ENCODE results near the gene FYB1. TPM values are rescaled to one million over a fixed set of nuclear protein-coding genes. Genes with fewer than 3 reads are reported as not detected.

FYB1 gene
- total and polyA plus RNA-seq, 9 donors = 1.1 to 12.4 (median 3.6) TPM

DNA sequence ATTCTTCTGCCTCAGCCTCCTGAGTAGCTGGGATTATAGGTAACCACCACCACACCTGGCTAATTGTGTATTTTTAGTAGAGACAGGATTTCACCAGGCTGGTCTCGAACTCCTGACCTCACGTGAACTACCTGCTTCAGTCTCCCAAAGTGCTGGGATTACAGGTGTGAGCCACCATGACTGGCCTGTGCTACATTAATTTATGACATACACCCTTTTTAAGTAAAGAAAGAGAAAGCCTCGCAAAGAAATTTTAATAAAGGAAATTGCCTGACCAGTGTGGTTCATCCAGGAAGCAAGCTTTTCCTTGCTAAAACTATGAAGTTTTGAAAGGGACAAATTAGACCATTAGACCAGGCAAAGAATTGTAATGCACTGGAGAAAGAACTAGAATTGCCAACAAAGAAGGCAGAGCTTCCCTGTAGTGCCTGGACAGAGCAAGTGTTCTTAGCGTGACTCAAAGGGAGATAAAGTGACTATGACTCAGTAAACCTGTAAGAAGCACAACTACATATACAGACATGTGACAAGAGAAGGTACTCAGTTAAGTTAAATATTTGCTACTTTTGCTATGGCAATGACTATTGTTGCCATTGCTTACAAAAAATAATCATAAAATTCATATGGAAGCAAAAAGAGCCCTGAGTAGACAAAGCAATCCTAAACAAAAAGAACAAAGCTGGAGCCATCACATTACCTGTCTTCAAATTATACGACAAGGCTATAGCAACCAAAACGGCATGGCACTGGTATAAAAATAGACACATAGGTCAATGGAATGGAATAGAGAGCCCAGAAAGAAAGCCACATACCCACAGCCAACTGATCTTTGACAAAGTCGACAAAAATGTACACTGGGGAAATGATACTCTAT lies 54.6 kb downstream of the FYB1 start:
- DNase-seq = no peak
- no peak overlapping the region for H3K4me3 ChIP-seq
- no peaks in the 10 kb centered on the region for H3K27me3 ChIP-seq
- TF ChIP-seq CTCF (IDR thresholded peaks at IDR 0.05) = no peak
- TF ChIP-seq EP300 (IDR thresholded peaks at IDR 0.05) = no peak
- no peak for TF ChIP-seq POLR2A (IDR thresholded peaks at IDR 0.05)
- no peaks in the 10 kb centered on the region for H3K9me3 ChIP-seq
- no peaks in the 10 kb centered on the region for H3K36me3 ChIP-seq
- no peak overlapping the region for H3K27ac ChIP-seq
- WGBS, 3 donors = 84 to 92% (median 92%) methylated on average over 7 of the region's 7 CpGs
- no peaks in the 10 kb centered on the region for H3K4me1 ChIP-seq (ENCODE audit: insufficient read depth)
- intact Hi-C loops (cut with DNase I) = no loop called here

- intact Hi-C loops (cut with DNase I) = no loop called here
- H3K27me3 ChIP-seq = no peaks in the 10 kb centered on the region
- TF ChIP-seq EP300 (IDR thresholded peaks at IDR 0.05) (no peak), CTCF (IDR thresholded peaks at IDR 0.05) (no peak), POLR2A (IDR thresholded peaks at IDR 0.05) (no peak)
- no peaks in the 10 kb centered on the region for H3K9me3 ChIP-seq
- H3K27ac ChIP-seq = no peak overlapping the region
- WGBS, 3 donors = 41 to 68% (median 63%) methylated on average over 1 of the region's 1 CpG
- H3K4me3 ChIP-seq = no peak overlapping the region
- H3K36me3 ChIP-seq = no peaks in the 10 kb centered on the region
- DNase-seq = no peak
- H3K4me1 ChIP-seq (ENCODE audit: insufficient read depth) = no peaks in the 10 kb centered on the region
Measured at GRCh38 chr5:39164016-39164415, 55.3 kb downstream of the FYB1 start.

DNA sequence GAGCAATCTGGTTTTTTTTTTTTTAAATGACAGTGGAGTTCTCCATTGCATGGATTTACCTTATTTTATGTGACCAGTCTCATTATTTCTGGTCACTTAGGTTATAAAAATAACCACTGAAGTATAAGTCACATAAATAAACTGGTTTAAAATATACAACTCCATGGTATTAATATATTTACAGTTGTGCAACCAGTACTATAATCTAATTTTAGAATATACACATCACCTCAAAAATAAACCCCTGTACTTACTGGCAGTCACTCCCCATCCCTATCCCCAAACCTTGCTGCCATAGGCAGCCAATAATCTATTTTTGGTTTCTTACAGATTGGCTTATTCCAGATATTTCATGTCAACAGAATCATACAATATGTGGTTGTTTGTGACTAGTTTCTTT lies 57.8 kb downstream of the FYB1 start:
- no peak overlapping the region for H3K27ac ChIP-seq
- H3K4me3 ChIP-seq = no peak overlapping the region
- H3K27me3 ChIP-seq = no peaks in the 10 kb centered on the region
- TF ChIP-seq CTCF (IDR thresholded peaks at IDR 0.05) = no peak
- no peak for TF ChIP-seq EP300 (IDR thresholded peaks at IDR 0.05)
- no peak for TF ChIP-seq POLR2A (IDR thresholded peaks at IDR 0.05)
- H3K36me3 ChIP-seq = no peaks in the 10 kb centered on the region
- no peak for DNase-seq
- no peaks in the 10 kb centered on the region for H3K4me1 ChIP-seq (ENCODE audit: insufficient read depth)
- intact Hi-C loops (cut with DNase I) = no loop called here
- no peaks in the 10 kb centered on the region for H3K9me3 ChIP-seq

DNA sequence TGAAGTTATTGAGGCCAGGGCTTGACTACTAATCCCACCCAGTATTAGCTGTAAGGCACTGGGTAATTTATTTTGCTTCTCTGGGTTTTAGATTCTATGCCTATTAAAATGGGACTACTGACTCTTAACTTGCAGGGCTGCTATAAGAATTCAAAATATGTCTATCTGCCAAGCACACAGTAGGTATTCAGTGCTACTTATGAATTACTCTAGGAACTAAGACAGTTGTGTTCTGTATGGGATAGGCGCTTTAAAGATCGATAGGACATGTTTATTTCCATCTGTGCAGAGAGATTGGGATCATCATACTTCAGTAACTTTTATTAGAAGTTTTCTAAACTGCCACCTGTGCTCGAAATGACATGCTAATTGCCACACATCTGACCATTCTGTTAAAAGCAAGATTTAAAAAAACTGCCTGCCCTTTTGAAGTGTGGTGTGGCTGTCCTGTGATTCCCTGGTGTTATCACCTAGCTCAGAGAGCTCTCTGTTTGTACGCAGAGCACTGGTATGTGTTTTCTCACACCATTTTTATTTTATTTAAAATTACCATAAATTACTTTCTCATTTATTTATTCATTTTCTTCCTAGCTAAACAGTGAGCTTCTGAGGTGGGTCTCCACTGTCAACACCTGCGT lies 58.7 kb downstream of the FYB1 start:
- H3K4me1 ChIP-seq (ENCODE audit: insufficient read depth) = no peaks in the 10 kb centered on the region
- WGBS, 3 donors = 63 to 68% (median 63%) methylated on average over 5 of the region's 5 CpGs
- no peak for TF ChIP-seq CTCF (IDR thresholded peaks at IDR 0.05)
- no peak for TF ChIP-seq POLR2A (IDR thresholded peaks at IDR 0.05)
- TF ChIP-seq EP300 (IDR thresholded peaks at IDR 0.05) = no peak
- no peaks in the 10 kb centered on the region for H3K9me3 ChIP-seq
- H3K27me3 ChIP-seq = no peaks in the 10 kb centered on the region
- intact Hi-C loops (cut with DNase I) = no loop called here
- no peak for DNase-seq
- no peak overlapping the region for H3K4me3 ChIP-seq
- H3K27ac ChIP-seq = no peak overlapping the region
- no peaks in the 10 kb centered on the region for H3K36me3 ChIP-seq
